Fibroblast of the aortic adventitia (primary cell): ENCODE measurements around the gene LTA4H. TPM values are rescaled to one million over a fixed set of nuclear protein-coding genes. Genes with fewer than 3 reads are reported as not detected.

Experiments
- DNase-seq: peaks from one replicate; pipeline ENCODE4 v3.0.0-alpha.2; 2010; ENCODE audit warnings: low read depth
- H3K4me3 ChIP-seq: 2 replicates; pipeline ENCODE4 v1.5.1; 2011; ENCODE audit warnings: low read depth, mild to moderate bottlenecking, control low read depth, low read length, moderate library complexity
- total RNA-seq: library from RNA; depleted of rRNA; stranded (reverse); fragments of >200 nt; gene quantifications from 2 replicates; pipeline ENCODE4 v1.2.3, GENCODE V29; 2012; ENCODE audit warnings: low replicate concordance
- TF ChIP-seq, protein P1 (sequence below): IDR thresholded peaks from 2 replicates; pipeline ENCODE4 v1.5.1; 2011; ENCODE audit warnings: mild to moderate bottlenecking, low read length, control low read depth, inconsistent platforms; ENCODE audit not compliant: insufficient read depth

The LTA4H gene
- 68.1 and 88.2 TPM in 2 replicates for total RNA-seq

DNA sequence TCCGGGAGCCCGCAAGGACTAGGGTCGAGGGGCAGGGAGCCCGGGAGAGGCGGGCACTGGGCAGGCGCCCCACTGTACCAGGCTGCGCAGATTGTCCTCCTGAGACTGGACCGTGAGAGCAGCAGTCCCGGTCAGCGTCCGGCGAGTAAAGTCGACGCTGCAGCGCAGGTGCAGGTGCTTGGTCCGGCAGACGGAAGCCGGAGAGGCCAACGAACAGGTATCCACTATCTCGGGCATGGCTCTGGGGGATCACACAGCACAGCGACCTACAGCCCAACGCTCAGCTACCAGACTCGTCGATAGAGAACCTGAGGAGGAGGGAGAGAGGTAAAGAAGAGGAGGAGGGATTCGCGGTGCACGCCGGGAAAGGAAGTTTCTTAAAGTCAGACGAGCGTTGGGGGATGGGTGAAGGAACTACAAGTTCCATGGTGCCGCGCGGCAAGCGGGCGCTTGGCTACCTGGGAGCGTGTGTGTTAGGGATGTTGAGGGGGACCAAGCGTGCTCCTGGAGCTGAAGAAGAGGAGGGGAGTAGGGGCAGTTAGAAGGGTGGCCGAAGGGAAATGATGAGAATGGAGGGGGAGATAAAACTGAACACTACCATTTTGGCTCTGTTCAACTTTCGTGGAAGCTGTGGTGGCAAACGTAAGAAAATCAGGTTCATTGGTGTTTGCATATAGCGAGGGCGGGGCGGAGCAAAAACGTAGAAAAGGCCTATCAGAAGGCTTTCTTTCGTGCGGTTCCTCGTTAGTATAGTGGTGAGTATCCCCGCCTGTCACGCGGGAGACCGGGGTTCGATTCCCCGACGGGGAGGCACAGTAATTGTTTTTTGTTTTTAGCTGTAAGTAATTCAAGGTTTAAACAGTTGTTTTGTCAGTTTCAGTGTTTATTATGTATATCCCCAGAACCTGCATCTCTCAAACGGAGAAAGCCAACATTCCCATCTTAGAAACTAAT, at the start of gene LTA4H:
Gene LTA4H, minus strand, starts transcription at position 305 of the 954 bp plus-strand sequence. Its CDS starts 68 bp downstream, at position 237.
- peak within 1 kb of the TSS; percentile 82 for H3K4me3 ChIP-seq
- peak; percentile 99 for DNase-seq
- TF ChIP-seq, protein P1, sequence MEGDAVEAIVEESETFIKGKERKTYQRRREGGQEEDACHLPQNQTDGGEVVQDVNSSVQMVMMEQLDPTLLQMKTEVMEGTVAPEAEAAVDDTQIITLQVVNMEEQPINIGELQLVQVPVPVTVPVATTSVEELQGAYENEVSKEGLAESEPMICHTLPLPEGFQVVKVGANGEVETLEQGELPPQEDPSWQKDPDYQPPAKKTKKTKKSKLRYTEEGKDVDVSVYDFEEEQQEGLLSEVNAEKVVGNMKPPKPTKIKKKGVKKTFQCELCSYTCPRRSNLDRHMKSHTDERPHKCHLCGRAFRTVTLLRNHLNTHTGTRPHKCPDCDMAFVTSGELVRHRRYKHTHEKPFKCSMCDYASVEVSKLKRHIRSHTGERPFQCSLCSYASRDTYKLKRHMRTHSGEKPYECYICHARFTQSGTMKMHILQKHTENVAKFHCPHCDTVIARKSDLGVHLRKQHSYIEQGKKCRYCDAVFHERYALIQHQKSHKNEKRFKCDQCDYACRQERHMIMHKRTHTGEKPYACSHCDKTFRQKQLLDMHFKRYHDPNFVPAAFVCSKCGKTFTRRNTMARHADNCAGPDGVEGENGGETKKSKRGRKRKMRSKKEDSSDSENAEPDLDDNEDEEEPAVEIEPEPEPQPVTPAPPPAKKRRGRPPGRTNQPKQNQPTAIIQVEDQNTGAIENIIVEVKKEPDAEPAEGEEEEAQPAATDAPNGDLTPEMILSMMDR, result no peak

DNA sequence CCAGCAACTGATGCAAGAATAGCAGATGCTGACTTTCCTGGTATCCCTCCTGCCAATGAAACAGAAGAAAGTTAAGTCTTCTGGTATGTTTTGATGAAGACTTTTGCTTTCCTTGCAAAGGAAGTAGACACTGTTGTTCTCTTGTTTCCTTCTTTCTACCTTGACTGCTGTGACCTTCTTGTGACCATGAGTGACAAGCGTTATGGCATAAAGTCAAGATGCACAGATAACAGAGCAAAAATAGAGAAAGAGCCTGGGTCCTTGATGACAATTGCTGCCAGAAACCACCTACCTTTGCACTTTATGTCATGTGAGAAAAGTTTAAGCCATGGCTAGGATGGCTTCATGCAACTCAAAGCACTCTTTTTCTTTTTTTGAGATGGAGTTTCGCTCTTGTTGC, 49.2 kb upstream of the LTA4H start:
- DNase-seq, result no peak
- no peak overlapping the region for H3K4me3 ChIP-seq
- TF ChIP-seq, protein P1, result no peak

DNA sequence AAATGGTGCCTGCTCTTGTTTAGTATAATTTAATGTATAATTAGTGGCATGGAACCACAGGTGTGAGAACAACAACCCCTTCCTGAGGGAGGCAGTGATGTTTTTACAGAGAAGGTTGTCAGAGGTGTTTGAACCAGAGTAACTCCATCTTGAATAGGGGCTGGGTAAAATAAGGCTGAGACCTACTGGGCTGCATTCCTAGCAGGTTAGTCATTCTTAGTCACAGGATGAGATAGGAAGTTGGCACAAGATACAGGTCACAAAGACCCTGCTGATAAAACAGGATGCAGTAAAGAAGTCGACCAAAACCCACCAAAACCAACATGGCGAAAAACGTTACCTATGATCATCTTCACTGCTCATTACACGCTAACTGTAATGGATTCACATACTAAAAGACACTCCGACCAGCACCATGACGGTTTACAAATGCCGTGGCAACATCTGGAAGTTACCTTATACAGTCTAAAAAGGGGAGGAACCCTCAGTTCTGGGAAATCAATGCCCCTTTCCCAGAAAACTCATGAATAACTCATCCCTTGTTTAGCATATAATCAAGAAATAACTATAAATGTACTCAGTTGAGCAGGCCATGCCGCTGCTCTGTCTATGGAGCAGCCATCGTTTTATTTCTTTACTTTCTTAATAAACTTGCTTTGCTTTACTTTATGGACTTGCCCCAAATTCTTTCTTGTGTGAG, 47.8 kb upstream of the LTA4H start:
- H3K4me3 ChIP-seq, result no peak overlapping the region
- TF ChIP-seq, protein P1, result no peak
- DNase-seq, result no peak

DNA sequence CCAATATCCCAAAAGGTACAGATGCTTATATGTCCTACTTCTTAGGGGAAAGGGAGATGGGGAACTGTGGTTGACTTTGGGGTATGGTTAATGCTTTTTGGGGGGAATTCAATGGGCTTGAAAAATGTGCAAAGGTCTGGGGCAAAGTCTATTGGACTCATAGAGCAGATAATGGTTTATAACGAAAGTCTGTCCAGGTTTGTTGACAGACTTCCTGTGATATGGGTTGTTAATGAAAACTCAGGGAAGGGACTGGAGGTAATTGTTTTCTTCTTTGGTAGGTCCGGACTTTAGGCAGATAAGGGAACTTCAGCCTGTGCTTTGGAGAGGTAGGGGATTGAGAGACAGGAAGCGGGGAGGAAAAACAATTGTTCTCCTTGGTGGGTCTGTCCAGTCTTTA, 46.2 kb upstream of the LTA4H start:
- no peak overlapping the region for H3K4me3 ChIP-seq
- no peak for DNase-seq
- TF ChIP-seq, protein P1, result no peak

DNA sequence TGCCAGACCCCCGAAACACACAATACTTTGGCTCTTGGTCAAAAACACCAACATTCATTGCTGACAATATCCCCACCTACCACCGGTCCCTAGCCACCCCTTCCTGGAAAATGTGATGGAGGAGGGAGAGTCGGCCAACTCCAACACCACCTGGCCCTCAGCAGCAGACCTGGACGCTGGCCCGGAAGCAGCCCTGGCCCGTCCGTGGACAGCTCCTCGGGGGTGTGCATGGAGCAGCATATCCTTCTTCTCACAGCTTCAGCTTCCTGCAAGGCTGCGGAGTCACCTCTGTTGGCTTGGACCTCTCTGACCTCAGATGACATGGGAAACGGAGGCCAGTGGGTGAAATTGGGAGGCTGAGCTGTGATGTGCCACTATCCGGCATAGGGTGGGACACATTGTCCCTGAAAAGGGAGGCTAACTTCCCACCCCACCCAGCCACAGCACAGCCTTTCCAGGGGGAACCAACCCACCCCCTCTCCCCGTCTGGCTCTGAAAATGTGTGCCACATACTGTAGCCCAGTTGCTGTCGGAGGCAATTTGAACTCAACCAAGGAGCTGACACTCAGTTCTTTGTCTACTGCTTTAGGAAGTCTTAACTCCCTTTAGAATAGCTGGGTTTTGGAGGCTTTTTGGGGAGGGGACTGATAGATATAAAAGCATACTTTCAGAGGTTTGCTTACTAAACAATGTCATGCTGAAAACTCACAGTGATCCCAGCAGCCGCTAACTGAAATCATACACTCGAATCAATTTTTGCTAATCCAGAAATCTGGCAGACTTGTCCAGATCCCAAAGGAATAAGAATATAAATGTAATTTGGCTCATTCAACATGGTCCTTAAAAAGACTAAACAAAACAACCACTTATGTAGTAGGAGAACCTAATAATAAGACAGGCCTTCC, 43.1 kb upstream of the LTA4H start:
- TF ChIP-seq, protein P1, result no peak
- H3K4me3 ChIP-seq, result no peak overlapping the region
- peak; percentile 33 for DNase-seq

DNA sequence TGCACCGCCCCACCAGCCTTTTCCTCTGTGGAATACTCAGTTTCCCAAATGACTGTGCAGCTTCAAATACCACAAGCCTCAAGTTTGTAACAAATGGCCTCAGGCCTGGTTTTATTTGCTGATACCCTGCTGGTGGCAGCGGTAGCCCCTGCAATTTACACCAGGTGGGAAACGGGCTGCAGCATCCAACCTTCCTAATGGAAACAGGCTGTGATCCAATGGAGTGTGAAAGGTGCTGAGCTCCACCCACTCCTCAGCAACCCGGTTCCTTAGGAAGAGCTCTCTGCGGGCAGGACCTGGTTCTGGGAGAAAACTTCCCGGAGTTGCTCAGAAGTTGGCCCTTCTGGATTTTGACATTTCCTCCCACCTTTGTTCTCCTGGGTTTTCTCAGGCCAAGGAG, 41.7 kb upstream of the LTA4H start:
- DNase-seq, result no peak
- TF ChIP-seq, protein P1, result no peak

More for the DNA sequence above, 41.7 kb upstream of the LTA4H start:
- H3K4me3 ChIP-seq, result no peak overlapping the region
